HG02763 (cell line): Measurements from ENCODE around the gene MCM5.

Source experiments
- ATAC-seq: cut with Tn5 transposase; IDR thresholded peaks from one replicate; pipeline ENCODE4 v1.9.1; 2021; ENCODE audit warnings: mild to moderate bottlenecking, moderate library complexity; ENCODE audit not compliant: unreplicated experiment

The MCM5 gene

DNA sequence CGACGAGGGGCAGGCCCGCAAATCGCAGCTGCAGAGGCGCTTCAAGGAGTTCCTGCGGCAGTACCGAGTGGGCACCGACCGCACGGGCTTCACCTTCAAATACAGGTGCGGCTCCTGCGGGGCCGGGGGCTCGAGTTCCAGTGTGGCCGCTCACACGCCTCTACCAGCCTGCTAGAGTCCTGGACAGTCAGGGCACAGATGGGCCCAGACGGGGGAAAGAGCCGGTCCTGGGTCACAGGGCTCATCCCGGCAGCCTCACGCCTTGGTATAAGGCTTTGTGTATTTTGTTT, 506 bp downstream of the MCM5 start:
- ATAC-seq: no peak

DNA sequence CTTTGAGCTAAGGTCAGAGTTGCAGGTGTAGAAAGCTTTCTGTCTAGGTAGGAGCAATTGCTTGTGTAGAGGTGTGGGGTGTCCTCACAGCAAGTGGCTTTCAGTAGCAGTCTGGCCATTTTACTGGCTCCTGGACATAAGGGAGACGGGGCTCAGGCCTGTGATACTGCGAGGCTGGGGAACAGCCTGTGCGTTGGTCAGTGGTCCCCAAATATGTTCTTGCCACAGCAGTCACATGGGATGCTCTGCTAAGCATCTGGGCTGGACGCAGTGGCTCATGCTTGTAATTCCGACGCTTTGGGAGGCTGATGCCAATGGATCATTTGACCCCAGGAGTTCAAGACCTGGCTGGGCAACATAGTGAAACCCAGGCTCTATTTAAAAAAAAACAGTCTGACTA, 1.9 kb downstream of the MCM5 start:
- no peak for ATAC-seq

DNA sequence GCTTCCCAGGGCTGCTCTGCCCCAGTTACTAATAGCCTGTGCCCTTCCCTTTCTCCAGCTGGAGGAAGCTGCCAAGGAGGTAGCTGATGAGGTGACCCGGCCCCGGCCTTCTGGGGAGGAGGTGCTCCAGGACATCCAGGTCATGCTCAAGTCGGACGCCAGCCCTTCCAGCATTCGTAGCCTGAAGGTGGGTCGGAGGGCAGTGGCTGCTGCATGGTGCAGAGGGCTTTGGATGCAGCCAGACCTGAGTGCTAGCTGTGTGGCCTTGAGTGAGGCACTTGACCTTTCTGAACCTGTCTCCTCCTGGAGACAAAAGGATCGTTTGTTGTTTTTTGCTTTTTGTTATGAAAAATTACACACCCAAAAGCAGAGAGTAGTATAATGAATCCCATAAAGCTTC, 3.4 kb downstream of the MCM5 start:
- no peak for ATAC-seq

DNA sequence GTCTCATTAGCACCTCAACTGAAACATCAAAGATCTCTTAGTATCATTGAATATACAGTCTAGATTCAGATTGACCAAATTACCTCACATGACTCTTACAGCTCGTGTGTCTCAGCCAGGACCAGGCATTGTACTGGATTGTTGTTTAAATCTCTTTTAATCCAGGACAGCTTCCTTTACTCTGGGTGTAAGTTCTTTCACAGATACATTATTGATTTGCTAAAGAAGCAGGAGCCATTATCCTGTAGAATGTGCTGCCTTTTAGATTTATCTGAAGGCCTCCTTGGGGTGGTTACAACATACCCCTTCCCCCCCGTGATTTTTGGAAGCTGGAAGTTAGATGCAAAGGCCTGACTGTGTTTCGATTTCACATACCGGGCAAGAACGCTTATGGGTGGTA, 4.2 kb downstream of the MCM5 start:
- ATAC-seq: no peak

DNA sequence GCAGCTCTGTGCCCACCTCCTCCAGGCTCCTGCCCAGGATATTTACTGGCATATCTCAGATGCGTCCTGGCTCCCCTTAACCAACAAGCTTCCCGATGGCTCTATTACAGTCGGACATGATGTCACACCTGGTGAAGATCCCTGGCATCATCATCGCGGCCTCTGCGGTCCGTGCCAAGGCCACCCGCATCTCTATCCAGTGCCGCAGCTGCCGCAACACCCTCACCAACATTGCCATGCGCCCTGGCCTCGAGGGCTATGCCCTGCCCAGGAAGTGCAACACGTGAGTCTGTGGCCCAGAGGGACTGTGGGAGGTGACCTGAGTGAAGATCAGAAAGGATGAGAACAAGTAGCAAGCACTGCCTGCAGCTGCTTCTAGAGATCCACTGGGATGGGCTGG, 6.5 kb downstream of the MCM5 start:
- no peak for ATAC-seq

DNA sequence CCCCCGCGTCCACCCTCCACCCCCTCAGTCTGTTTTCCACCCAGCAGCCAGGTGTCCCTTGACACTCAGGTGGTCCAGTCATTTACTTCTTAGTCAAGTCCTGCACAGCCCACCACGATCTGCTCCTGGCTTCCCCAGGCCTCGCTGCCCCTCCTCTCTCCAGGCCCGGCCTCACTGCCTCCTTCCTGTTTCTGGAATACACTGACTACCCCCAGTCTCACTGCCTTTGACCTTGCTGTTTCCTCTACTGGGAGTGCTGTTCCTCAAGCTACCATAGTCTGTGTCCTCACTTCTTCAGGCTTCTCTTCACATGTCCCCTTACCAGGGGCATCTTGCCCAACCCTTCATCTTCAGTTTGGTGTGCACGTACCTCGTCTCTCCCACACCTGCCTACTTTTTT, 7.4 kb downstream of the MCM5 start:
- ATAC-seq: no peak

DNA sequence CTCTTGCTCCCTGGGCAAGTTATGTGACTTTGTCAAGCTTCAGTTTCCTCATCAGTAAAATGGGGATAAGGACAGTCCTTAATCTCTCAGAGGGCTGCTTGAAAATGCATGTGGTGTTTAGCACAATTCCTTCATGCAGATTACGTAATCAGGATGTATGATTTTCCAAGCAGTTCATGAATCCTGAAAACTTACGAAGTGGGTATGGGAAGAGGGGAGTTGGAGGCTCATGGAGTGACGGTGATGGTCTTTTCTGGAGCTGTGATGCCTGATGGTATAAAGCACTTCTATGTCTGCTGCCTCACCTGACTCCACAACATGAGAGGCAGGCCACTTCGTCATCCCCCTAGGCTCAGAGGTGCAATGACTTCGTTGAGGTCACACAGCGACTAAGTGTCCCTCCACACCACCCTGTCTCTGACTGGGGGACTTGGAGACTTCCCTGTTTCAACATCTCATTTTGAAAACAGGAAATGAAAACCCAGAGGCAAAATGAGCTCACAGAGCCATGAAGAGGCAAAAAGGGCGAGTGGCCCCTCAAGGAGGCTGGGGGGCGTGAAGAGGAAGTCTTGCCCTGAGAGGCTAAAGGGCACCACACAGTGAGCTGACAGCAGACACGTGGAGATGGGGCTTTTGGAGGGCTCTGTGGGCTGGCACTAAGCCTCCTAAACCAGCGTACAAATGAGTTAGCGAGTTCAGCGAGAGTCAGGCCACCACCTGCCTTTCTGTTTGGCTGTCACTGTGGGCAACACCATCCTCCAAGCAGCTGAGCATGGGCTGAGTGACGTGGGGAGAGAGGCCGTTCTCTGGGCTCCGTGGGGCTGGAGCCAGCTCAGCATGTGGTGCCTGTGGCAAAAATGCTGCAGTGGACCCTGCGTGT, 10.1 kb downstream of the MCM5 start:
- peak; percentile 51 for ATAC-seq

DNA sequence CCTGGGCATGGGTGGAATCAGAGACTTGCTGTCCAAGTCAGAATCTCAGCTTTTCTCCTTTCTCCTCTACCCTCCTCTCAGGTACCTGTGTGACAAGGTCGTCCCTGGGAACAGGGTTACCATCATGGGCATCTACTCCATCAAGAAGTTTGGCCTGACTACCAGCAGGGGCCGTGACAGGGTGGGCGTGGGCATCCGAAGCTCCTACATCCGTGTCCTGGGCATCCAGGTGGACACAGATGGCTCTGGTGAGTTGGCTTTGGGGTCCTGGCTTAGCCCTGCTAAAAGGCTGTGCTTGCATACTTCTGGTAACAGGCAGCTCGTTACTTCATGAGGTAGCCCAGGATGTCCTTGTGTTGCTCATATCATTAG, 10.7 kb downstream of the MCM5 start:
- ATAC-seq: peak; percentile 8

DNA sequence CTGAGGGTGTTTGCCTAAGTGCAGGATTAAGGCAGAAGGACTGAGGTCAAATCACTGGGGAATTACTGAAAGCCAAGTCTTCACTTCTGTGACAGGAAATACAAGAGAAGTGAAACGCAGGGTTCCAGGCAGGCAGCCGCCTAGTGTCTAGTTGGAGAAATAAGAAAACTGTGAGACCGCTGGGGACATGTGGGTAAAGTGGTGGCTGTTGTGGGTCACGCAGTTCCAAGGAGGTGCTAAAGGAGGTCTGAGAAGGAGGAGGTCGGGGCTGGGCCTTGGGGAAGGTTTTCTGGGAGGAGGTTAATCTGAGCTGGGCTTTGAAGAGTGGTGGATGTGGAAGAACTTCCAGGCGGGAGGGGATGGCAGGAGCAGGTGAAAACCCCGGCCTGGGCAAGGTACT, 11.2 kb downstream of the MCM5 start:
- no peak for ATAC-seq

DNA sequence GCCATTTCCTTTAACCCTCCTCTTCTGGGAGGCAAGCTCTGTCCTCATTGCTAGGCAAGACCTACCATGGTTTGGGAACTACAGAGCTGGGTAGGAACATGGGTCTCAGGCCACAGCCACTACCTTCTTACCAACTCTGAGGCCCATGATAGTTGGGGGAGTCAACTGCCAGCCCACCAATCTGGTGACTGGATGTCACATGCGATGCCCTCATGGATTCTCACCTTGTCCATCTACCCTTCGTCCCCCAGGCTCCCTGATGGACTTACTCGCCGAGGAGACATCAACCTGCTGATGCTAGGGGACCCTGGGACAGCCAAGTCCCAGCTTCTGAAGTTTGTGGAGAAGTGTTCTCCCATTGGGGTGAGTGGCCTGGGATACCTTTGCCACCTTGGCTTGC, 13.7 kb downstream of the MCM5 start:
- no peak for ATAC-seq

DNA sequence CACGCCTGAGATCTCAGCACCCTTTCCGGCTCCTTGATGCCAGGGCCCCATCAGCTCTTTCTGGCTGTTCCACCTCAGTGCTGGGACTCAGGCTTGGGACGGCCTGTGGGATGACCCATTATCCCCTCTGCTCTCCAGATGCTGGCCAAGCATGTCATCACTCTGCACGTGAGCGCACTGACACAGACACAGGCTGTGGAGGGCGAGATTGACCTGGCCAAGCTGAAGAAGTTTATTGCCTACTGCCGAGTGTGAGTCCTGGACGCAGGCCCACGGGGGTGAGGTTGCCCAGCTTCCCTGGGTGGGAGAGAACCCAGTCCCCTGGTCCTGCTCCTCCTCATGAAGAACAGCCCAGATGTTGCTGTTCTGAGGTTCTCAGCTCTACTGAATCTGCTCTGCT, 17.7 kb downstream of the MCM5 start:
- no peak for ATAC-seq

DNA sequence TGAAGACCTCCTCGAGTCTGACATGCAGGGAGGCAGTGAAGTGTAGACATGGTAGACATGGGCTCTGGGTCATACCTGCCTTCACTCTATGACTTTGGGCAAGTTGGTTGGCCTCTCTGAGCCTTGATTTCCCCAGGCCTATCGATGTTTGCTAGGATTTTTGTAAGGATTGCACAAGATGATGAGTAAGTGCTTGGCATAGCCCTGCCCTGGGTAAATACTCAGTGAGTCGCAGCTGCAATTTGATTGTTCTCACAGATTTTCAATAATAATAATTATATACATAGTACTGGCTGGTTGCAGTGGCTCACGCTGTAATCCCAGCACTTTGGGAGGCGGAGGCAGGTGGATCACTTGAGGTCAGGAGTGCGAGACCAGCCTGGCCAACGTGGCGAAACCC, 18.1 kb downstream of the MCM5 start:
- ATAC-seq: no peak

DNA sequence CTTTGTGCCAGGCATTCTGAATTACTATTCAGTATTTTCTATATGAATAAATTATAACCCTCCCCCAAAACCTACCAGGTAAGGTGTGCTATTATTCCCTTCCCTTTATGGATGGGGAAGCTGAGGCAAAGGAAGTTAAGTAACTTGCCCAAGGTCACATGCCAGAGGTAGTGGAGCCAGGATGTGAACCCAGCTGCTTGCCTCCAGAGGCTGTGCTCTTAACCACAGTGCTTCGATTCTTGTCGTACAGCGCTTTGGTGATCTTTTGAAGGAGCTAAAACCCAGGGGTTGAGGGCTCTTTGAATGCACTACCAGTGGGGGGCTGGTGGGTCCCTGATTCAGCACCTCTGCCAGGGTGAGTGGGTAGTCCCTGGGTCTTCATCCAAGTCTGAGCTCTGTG, 18.8 kb downstream of the MCM5 start:
- no peak for ATAC-seq

DNA sequence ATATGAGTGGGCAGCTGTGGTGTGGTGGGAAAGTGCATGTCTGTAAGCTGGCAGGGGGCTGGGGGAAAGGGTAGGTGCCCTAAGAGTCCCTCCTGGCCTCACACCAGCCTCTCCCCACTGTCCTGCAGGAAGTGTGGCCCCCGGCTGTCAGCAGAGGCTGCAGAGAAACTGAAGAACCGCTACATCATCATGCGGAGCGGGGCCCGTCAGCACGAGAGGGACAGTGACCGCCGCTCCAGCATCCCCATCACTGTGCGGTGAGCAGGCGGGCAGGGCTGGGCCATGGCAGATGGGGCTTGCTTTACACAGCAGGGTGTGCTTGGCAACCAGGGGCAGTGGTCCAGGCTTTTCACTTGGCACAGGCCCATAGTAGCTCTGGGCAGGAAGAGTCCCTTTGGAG, 19.8 kb downstream of the MCM5 start:
- no peak for ATAC-seq

DNA sequence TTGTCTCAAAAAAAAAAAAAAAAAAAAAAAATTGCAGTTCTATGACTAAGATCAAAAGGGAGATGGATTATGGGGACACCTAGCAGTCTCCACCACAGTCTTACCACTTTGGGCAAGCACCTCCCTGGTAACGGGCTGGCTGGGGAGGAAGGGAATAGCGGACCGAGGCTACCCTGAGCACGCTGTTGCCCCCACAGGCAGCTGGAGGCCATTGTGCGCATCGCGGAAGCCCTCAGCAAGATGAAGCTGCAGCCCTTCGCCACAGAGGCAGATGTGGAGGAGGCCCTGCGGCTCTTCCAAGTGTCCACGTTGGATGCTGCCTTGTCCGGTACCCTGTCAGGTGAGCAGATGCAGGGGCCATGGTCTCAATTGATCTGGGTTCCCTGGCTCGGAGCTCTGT, 21.2 kb downstream of the MCM5 start:
- ATAC-seq: no peak

DNA sequence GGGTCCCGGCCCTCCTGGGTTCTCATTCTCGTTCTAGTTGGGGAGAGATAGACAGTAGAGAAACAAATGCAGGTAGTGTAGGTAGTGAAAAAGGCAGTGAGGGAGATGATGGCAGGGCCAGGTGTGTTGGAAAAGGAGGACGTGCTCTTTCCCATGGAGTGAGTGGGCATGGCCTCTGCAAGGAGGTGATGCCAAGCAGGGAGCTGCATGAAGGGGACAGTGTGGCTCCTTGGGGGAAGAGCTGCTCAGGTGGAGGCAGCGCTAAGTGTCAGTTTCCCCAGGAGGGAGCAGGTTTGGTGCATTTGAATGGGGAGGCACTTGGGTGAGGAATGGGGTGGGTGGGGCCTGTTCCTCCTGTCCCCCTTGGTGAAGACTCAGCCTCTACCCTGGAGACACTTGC, 22.2 kb downstream of the MCM5 start:
- no peak for ATAC-seq

DNA sequence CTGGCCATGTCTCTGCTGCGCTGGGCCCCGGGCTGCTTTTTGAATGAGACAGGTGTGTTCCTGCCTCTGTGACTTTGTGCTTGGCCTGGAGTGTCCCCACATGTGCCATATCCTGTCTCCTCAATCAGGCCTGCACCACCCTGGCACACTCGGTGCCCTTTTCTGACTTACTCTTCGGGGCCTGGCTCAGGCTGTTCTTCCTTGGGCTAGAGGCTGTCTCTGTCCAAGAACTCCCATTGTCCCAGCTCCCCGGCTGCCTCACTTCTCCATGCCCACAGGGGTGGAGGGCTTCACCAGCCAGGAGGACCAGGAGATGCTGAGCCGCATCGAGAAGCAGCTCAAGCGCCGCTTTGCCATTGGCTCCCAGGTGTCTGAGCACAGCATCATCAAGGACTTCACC, 23.0 kb downstream of the MCM5 start:
- no peak for ATAC-seq

DNA sequence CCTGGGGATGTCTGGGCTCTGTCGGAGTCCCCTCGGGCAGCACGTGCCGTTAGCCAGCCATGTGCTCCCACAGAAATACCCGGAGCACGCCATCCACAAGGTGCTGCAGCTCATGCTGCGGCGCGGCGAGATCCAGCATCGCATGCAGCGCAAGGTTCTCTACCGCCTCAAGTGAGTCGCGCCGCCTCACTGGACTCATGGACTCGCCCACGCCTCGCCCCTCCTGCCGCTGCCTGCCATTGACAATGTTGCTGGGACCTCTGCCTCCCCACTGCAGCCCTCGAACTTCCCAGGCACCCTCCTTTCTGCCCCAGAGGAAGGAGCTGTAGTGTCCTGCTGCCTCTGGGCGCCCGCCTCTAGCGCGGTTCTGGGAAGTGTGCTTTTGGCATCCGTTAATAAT, 24.1 kb downstream of the MCM5 start:
- ATAC-seq: no peak

DNA sequence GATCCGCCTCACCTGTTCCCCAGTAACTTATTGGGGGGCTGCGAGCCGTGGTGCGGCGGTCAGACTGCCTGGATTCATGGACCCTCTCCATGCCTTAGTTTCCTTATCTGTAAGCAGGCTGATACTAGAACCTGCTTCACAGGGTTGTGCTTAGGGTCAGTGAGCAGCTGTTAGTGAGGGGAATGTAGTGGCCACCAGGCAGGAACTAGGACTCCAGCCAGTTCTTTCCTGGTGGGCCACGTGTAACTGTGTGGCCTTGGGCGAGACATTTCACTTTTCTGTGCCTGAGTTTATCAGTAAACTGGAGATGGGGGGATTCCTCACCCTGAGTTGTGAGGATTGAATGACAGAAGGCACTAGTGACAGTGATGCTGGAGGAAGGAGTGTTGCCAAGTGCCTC, 24.8 kb downstream of the MCM5 start:
- ATAC-seq: no peak

DNA sequence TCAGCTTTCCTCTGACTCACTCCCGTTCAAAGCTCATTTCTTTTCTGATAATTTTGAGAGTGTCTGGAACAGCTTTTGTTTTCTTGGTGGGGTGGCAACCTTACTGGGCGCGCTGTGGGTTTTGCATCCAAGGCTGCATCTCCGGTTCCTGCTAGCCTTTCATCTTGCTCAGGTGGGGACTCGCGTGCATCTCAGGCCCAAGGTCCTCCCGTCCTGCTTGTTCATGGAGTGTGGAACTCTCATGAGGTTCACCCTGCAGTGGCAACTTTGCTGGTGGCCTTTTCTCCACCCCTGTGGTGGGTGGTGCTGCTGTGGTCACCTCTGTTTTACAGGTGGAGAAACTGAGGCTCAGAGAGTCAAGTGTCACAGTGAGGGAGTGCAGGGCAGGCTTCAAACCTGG, 25.6 kb downstream of the MCM5 start:
- ATAC-seq: no peak

DNA sequence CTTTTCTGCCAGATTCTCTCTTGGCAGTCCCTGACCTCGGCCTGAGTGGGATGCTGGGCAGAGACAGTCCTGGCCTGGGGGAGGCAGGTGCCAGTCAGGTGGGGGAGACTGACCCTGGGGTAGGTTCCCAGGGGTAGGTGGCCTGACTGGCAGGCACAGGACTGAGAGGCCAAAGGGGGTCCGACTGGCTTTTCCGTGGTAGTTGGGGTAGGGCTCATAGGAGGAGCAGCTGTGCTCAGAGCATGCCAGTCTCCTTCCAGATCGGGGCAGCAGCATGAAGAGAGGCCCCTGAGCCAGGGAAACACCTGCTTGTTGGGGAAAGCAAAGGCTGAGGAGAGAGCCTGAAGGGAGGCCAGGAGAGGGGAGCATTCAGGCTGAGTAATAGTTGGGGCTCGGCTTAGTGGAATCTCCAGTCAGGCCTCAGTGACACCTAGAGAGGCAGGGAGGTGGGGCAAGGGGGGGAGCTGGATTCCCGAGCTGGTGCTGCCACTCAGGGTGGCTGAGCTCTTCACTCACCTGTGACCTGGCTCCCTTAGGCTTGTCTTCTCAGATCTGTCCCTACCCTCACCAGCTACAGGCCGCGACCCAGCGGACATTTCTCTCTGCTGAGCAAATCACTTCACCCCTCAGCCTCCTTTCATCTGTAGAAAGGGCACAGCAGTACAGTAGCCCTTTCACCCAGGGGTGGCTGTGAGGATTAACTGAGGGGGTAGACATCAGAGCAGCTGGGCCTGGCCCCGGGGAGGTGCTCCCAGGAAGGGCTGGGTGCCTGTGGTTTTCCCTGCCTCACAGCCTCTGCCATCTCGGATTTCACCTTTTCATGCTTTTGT, 26.2 kb downstream of the MCM5 start:
- ATAC-seq: no peak

DNA sequence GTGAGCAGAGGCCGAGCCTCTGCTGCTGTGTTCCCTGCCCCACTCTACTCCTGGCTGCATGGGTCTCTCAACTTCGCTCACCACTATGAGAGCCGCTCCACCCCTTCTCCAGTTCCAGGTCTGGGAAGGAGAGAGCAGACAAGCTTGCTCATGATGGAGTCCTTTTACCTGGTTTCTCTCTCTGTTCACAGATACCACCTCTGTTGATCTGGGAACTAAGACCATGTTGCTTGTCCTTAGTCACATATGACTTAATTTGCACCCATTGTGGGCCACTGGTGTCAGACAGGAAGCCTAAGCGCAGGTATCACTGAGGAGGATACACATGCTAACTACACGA, 26.8 kb downstream of the MCM5 start:
- no peak for ATAC-seq

DNA sequence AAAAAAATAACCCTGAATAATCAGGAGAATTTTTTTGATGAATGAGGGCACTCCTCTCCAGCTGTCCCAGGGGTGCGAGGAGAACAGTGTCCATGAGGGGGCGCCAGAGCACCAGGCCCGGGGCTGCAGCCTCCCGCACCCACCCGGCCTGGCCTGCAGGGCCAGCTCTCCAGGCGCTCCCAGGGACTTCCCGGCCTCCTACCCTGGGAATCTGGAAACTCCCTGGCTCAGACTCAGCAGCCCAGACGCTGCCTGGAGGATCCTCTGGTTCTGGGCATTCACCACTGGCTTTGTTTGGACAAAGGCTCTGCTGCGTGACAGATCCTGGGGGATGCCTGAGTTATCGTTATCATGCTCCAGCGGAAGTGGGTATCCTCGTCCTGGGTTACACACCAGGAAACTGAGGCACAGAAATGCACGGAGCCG, 31.0 kb downstream of the MCM5 start:
- ATAC-seq: no peak
